ENCODE results near the gene ARHGAP24.

The ARHGAP24 gene

DNA sequence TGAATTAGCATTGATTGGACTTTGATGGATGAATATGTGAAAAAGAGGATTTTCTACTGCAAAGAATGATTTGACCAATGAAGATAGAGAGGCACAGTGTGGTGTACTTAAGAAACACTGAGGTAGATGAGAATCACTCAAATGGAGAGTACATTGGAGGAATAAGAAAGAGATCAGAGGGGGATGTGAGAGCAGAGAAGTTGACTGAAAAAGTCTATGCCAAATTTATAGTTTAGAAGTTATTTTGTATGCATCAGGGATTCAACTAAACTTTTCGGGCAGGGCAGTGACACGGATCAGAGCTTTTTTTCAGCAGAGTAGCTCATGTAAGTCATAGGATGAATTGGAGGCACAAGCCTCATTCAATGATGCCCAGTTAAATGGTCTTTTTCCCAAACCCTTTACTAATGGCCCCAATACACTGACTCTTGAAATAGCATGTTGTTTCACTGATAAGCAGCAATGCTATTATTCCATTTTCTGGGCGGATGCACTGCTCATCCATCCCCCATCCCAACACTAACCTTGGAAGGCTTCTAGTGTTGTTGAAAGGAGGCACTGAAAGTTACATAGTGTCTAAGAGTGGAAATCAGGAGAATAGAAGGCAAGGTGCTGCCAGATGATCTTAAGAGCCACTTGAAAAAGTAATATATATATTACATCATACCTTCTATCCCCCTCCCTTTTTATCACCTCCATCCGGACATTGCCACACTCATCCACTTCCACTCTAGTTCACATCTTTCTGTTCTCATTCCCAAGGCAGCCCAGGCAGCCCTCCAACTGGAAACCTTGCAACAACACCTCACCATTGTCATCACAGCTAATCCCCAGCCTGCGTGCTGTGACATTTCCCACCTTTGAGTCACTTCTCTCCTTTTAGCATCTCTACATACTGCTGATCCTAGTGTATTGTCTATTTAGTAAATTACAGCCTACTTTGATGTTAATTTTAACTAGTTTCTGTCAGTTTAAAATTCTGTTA, 46.1 kb downstream of the ARHGAP24 start:
- no peak for DNase-seq

DNA sequence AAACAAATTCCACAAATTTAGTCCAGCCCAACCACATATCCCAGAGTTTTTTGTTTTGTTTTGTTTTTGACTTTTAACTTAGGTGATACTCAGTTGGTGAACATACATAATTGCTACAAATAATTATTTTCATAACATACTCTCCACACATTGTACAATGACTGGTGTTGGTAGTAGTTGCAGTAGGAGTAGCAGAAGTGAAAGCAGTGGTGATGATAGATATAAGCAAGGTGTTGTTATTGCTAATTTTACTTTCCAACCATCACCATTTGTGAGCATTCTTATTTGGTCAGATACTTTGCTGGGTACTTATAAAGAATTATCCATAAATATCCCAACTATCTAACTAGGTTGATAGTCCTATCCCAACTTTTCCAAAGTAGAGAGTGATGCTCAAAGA, 47.3 kb downstream of the ARHGAP24 start:
- DNase-seq = no peak

DNA sequence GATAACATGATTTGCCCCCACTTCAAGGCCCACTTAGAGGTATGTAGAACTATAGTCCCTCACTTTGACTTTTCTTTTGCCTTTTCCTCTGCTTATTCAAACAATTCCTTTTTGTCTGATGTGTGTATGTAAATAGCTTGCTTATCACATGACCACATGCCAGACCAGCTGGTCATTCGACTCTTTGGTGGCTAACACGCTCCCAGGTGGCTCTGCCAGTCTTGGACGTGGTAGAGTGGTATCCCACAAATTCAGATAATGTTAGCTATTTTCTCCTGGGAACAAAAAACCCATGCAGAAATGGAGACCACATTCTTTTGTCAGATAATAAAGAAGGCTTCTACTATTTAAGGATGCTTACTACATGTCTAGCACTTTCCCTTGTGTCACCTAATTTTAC, 47.9 kb downstream of the ARHGAP24 start:
- no peak for DNase-seq

DNA sequence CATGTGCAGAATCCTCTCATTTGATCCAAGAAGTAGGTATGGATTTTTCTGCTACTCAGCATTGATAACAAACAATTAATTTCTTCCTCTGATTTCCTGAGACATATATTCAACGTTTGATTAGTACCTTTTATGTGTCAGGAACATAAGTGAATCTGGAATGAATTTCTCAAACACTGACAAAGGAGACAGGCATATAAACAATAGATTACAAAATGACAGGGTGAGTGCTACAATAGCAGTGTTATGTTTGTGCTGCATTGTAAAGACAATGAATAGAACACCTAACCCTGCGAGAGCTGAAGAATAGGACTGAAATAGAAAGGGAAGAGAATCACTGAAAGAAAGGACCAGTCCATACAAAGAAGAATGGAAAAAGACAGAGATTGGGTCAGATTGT, 52.9 kb downstream of the ARHGAP24 start:
- DNase-seq = no peak

DNA sequence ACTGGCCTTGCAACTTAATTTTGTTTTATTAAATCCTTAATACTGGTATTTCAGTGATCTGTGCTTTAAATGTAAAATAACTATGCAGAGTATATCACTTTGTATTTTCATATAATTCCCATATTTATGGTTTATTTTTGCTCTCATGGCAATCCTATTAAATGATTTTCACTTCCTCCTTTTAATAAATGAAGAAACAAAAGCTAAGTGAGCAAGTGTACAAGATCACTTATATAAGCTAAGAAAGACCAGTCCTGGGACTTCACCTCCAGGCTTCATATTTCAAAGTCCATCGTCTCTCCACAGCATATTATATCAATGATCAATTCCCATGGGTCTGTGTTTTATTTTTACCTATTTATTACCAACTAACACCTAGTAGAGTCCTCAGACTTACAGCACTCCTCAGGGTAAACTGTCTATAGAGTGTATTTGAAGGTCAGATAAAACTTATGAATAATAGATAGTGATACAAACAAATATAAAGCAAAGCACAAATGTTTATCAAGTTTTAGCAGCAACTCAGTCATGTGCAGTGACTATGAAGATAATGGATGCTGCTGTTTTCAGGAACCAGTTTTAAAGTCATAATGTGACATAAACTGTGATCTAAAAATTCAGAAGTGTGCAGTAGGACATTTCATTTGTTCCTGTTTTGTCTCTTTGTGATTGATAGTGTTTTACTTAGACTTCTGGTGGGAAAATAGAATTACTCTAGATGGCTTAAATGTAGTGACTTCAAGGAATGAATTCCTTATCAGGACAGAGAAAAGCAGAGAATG, 56.8 kb downstream of the ARHGAP24 start:
- DNase-seq = no peak

DNA sequence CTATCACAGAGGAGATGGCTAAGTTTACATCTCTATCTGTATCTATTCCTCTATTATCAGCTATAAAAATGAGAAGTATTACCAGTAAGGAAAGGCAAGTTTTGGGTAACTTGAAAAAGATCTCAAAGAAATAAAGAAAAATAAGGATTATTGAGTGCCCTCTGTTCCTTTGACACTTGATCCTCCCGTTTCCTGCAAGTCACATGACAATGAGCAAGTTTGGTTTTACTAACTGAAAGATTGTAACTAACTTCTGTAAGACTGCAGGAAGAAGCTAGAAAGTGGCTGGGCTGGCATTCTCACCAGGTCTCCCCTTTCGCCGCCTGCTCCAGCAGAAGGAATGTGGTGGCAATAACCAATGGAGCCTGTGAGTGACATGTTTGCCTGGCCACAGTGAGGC, 59.2 kb downstream of the ARHGAP24 start:
- DNase-seq = no peak

DNA sequence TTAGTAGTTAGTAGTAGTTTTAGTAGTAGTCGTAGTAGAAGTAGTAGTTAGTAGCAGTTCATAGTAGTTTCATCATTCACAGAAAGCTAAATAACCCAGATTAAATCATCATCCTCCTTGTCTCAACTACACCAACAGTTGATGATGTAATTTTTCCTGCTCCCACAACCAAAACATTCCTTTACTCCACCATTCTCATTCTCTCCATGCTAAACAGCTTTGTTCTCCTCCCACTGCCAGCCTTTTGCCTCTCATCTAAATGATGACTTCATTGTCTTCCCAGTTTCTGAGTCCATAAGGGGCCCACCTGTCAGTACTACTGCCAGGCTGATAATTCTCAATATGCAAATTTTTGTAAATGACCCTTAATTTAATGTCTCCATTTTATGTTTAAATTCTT, 68.9 kb downstream of the ARHGAP24 start:
- DNase-seq = no peak

DNA sequence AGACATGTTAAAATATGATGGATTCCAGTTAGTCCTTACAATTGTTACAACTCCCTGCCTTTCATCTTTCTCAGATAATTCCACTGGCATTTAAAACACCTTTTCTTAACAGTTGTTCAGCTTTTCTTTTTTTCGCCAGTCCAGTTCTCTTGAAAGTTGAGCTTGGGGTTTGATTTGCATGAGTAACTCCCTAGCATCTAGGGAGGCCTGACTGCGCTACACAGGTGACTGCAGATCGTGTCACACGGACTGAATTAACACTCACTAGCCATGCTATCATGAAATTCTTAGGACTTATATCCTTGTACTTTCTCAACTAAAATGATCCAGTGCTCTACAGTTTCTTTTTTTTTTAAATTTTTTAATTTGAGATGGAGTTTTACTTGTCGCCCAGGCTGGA, 69.8 kb downstream of the ARHGAP24 start:
- no peak for DNase-seq

DNA sequence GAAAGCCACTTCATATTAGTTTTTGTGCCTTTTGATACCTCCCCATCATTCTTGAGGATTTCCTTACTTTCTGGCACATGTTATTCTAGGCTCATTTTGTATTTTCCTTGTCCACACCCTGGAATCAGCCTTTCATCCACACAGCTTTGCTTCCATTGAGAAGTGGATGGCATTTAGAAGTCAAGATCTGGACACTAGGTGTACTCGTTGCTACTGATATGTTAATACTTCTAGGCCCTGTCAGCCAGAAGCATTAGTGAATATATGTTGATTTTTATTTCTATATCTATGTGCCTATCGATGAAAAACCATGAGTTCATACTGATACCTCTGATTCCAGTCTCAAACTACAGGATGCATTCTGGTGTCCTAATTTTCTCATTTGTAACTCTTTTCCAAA, 73.2 kb downstream of the ARHGAP24 start:
- no peak for DNase-seq

DNA sequence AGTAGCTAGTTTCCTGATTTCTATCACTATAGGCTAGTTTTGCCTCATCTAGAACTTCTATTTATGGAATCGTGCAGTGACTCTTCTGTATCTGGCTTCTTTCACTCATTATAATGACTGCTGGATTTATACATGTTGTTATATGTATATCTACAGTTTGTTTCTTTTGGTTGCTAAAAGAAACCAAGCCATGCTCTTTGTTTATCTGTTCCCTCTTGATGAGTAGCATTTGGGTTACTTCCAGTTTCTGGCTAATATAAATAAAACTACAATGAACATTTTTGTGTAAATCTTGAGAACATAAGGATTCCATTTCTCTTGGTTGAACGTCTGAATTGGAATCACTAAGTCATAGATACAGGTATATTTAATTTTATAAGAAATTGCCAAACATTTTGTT, 73.9 kb downstream of the ARHGAP24 start:
- no peak for DNase-seq

DNA sequence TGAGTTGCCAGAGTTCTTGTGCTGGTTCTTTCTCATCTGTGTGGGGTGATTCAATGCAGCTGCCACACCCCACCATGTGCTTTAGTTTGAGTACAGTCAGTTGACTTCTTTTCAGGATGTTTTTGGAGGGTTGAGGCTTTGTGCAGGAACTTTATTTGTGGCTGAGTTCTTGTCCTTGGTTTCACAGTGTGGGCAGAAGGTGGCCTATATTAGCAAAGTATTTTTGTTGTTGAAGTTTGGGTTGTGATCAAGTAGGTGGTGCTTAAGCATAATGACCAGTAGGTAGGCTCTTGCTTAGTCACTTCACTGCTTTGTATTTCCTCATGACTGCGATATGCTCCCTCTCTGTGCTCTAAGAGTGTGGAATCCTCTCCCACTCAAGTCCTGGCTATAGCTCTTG, 80.3 kb downstream of the ARHGAP24 start:
- DNase-seq = no peak

DNA sequence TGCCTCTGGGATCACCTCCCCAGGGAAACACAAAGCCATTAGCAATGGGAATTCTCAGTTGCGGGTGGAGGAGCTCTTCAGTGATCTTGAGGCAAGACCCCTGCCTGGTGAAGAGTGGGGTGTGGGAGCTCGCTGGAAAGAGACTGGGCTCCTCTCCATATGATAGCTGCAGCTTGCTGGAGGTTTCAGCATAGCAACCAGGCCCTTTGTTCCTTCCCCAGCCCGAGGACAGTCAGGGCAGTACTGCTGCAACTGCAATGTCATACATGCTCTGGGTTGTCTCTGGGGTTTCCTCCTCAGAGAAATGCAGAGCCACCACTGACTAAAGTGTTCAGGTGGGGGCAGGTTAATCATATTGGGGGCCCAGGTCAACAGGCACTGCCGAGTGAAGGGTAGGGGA, 81.3 kb downstream of the ARHGAP24 start:
- no peak for DNase-seq

DNA sequence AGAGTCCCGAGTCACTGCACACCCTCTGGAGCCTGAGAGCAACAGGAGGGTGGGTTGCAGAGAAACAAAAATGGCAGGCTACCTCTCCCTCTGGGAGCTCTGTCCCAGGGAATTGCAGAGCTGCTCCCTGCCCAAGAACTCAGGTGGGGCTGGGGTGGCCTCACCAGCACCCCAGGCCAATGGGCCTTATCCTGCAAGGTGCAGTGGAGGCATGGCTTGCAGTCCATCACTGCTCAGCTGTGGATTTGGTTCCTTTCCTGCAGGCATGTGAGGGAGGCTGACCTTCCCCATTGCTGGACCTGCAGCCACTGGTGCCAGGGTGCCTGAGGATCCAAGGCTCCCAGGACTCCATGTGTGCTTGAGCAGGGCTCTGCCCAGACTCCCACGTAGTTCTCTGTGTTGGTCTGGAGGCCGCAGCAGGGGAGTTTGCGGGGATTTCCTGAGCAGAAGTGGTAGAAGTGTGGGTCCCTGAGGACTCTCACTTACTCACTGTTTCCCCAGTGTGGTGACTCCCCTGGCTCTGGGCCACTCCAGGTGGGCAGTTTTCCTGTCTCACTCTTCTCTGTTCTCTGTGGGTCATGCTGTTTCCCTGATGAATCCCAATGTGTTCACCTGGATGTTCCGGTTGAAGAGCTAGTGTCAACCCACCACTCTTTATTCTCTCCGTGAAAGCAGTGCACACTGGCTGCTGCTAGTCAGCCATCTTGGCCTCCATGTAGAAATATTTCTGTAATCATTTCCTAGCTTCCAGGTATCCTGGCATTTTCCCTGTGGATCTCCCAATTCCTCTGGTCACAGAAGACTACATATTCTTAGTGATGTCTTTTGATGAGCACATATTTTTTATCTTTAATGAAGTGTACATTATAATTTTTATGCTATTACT, 82.3 kb downstream of the ARHGAP24 start:
- DNase-seq = no peak

DNA sequence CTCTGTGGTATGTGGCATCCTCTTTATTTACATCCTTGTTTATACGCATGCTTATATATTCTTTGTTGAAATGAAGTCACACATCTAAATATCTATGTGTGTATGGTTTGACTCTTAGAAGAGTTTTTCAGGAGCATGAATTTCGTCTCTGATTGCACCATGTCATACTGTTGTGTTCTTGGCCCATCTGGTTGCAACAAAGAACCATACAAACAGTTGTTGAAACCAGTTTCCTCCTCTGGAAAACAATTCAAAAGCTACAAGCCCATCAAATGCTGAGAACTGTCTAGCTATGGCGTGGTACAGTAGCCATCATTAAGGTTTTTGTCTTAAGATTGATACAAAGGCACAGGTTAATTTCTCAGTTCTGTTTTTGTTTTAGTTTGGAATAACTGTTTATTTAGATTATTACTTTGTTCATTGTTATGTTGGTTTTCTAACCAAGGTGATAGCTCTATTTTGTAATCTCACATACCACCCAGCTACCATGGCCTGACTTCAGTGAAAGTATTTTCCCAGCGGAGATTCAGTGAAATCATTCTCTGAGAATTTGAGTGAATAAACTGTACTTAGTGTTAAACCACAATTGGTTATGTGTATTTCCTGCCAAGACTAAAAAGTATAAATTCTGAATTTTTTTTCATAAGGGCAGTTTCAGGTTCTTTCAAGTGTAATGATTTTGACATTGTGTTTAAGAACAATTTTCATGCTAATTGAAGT, 91.0 kb downstream of the ARHGAP24 start:
- no peak for DNase-seq

DNA sequence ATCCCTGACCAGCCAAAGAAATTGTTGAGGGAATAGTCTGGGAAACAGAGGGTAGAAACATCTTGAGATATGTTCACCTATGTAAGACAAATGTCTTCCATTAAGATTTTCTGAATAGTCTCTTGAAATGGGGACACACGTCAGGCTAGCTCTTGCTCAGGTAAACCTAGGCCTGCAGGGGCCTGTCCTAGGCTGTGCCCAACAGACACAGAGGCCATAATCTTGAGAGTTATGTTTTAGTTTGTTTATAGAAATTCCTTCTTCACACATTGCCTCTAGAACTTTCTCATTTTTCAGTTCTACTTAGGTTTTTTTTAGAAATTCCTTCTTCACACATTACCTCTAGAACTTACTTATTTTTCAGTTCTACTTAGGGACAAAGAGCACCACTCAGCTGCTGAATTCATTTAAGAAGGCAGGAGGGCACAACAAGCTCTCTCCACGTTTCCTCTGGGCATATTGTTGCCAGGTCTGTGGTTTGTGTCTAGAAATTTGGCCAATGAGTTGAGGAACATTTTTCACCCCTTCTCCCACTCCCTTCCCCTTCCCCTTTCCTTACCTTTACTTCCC, 94.9 kb downstream of the ARHGAP24 start:
- DNase-seq = no peak

DNA sequence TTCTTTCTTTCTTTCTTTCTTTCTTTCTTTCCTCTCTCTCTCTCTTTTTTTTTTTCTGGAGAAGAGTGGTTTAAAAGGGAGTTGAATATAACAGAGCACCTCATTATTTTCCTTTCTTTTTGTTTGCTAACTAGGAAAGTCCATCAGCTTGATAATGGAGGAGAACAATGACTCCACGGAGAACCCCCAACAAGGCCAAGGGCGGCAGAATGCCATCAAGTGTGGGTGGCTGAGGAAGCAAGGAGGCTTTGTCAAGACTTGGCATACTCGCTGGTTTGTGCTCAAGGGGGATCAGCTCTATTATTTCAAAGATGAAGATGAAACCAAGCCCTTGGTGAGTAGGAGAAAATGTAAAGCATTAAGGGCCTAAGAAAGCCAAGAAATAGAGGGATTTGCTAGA, 95.4 kb downstream of the ARHGAP24 start:
- no peak for DNase-seq

DNA sequence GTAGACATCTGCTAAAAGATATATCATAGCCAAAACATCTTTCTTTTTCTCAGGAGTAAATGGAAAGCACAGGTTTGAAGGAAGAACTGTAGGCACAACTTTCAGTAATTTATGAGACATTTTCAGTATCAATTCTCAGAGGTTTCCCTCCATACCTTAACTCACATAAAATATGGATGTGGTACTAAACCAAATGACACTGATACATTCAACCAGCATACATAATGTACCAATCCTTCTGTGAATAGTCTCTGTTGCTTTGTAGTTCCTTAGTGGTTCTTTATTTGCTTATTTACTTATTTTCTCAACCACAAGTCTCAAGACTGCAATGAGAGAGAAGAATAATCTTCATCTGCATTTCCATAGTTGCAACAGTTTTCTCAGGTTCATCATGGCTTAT, 96.1 kb downstream of the ARHGAP24 start:
- DNase-seq = no peak

DNA sequence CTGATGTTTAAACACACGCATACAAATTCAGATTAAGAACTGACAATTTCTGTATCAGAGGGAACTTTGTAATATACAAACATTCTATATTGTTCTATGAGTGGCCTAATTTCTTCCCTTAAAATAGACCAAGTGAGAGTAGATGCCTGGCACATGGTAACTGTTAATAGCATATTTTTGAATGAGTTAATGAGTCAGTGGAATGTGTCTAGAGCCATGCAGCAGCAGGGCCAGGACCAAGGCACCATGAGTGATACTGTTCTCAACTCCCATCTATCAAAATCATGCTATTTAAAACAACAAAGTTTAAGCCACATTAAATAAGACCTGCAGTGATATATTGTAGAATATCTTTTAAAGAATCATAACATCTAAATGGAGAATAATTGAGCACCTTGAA, 98.3 kb downstream of the ARHGAP24 start:
- no peak for DNase-seq

DNA sequence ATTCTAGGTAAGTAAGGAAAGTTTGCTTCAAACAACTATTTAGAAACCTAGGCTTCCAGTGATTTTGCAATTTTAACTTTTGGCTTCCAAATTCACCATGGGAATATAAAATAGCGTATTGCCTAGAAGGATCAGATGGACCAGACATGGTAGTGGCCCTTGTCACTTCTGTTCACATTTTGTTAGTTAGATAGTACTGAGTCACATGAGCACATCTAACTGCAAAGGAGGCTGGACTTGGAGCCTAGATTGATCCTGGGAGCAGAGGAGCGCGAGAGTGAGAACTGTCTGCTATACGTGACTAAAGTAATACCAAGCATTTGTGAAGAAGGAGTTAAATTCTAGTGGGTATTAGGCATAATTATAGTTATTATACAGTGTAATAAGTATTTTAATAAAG, 102.4 kb downstream of the ARHGAP24 start:
- DNase-seq = no peak

DNA sequence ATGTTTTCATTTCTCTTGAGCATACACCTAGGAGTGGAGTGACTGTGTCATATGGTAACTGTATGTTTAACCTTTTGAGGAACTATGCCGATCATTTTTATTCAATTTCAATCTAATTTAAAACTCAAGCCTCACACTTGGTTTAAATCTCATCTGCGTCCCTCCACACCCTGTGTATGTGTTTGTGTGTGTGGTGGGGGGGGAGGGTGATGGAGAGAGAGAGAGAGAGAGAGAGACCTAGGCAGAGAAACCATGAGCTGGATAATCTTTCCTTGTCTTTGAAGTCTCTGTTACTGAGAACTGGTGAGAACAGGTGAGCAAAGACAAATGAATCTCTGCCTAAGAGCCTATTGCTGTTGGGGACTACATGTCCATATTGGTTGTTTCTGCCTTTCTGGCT, 105.0 kb downstream of the ARHGAP24 start:
- no peak for DNase-seq

DNA sequence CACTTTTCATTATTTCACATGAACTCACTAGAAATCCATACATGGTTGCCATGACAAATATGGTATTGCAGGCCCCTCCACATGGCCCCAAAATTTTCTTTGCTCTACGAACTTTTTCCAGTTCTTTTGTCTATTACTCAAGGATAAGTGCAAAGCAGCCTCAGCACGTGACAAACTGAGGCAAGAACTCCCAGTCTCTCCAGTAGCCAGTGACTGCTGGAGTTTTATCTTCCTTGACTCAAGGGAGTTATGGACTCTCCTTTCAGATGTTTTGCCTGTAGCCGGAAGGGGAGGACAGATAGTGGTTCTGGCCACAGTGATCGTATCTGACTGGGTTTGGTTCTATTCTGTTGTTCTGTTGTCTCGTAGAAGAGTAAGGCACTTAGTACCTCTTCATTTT, 105.5 kb downstream of the ARHGAP24 start:
- DNase-seq = no peak

DNA sequence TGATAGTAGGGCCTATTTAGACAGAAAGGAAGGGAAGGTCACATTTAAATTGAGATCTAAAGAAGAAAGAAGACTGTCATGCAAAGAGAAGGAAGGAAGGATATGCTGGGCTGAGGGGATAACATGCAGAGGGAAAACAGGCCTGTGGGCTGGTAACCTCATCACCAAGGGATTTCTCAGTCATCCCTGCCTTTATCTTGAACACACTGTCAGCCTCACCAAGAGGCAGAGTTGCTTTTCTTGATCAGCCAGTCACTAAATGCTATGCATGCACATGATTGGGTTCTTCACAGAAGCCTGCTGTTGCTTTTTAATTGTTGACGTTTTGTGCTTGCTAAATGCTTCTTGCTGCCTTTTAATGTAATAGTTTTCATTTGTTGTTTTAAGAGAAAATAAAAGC, 113.0 kb downstream of the ARHGAP24 start:
- no peak for DNase-seq
